HG02840 (cell line): Measurements from ENCODE around the gene FBXW8.

ENCODE experiments used
- ATAC-seq: cut with Tn5 transposase; IDR thresholded peaks from one replicate; pipeline ENCODE4 v1.9.1; 2021; ENCODE audit warnings: mild to moderate bottlenecking, moderate library complexity, moderate number of reproducible peaks; ENCODE audit not compliant: unreplicated experiment, low FRiP score

The FBXW8 gene

DNA sequence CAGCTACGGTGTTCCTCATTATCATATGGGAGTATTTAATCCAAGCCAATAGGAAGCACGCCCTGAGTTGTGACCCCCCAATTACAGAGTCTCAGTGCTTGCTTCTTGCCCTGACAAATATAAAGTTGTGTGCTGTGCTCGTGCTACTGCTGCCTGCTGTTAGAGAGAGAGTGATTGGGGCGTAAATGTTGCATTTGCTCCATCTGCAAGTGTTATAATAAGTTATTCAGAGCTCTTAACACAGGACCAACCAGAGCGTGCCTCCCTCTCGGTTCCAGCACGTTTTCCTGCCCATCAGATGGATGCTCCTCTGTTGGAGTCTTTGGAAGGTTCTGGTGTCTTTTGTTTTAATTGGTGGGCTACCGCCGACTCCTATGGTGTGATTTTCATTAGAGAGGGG lies 107.1 kb downstream of the FBXW8 start:
- no peak for ATAC-seq

DNA sequence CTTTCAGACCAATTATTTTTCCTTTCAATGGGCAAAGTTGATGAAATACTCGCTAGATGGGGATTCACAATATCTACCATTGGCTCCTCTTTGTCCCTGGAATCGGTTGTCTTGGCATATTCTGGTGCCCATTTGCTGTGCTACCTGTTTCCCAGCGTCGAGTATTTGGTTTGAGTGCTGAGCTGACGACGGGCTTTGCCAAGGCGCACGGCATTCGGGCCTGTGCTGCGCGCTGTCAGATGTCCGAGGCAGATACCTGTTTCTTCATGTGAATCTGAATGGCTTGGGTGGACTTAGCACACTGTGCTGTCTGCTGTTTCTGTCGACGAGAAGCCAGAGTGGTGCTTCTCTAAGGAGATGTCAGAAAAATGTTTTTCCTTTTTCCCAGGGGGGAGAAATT lies 107.5 kb downstream of the FBXW8 start:
- no peak for ATAC-seq

- ATAC-seq = no peak
Measured at GRCh38 chr12:117018685-117019084, 107.9 kb downstream of the FBXW8 start.

DNA sequence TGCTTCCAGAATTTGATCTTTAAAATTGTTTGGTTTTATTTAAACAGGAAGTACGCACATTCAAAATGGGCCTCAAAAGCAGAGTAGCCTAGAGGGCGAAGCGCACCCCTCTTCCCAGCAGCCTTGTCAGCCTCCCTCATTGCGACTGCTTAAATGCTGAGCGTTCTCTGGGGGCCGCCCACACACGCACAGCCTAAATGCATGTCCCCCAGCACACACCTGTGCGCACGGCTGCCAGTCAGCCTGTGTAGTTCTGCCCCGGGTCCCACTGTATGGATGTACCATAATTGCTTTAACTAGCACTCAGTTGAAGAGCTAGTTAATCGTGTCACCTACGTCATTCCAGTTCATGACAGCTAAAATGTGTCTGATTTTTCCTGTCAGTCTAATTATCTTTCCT lies 109.1 kb downstream of the FBXW8 start:
- no peak for ATAC-seq

DNA sequence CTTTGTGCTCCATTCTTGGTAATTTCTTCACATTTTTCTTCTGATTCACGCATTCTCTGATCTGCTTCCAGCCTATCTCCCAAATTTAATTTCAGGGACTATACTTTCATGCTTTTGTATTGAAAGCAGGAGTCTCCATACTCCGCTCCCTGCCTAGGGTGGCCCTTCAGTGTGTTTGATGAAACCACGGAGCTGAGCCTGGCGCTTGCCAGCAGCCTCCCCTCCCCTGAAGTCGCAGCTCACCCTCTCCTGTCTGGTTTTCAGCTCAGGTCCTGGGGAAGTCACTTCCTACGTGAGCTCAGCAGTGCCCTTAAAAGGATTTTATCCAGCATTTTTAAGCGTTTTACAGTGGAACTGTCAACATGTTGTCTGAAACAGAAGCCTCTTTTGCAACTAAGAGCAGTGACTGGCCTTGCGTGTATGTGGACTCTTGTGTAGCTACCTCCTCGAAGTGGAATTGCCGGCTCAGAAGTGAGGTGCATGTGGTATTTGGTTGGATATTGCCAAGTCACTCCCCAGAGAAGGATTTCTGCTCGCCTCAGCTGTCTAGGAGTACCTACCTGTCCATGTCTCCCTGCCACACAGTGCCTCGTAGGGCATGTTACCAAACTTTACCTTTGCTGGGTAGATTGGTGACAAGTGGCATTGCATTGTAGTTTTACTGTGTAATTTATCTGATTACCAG lies 109.9 kb downstream of the FBXW8 start:
- no peak for ATAC-seq

DNA sequence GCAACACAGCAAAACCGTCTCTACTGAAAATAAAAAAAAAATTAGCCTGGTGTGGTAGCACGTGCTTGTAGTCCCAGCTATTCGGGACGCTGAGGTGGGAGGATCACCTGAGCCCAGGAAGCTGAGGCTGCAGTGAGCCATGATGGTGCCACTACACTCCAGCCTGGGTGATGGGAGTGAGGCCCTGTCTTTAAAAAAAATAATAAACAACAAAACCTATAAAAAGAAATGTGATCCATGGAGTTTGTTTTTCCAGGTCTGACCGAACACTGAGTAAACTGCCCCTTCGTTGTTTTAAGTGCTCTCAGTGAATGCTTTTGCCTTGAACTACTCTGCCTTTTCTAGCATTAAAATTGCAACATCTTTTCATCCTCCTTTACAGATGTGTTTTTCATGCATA lies 111.7 kb downstream of the FBXW8 start:
- ATAC-seq = no peak

DNA sequence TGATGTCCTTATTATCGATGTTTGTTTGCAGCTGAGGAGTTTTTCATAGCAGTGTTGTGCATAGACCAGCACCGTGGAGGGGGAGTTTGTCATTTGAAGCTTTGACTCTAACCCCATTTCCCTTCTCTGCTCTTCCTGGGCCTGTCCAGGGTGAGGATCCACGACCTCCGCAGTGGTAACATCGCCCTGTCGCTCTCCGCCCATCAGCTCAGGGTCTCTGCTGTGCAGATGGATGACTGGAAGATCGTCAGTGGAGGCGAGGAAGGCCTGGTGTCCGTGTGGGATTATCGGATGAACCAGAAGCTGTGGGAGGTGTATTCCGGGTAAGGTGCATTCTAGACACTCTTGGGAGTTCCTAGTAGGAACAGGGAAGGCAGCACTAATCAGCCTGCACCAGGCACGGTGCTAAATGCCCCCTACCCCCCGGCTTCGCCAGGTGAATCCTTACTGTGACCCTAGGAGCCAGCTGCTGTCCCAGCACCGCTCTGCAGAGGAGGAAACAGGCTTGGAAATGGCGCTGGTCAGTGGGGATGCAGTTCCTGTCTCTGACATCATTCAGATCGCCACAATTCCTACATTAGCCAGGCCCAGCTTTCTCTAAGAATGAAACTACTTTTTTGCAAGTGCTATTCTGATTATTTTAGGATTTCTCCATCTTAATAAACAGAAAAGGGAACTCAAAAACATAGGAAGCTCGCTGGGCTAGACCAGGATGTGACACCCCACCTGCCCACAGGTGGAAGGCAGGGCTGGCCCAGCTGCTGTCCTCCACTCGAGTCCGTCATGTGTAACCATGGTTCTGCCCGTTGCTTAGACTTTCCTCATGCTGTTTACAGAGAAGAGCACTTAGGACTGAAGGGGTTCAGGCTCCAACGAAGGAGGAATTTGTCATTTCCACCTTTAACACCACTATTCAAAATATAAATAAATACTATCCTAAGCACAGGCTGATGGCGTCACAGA lies 113.5 kb downstream of the FBXW8 start:
- no peak for ATAC-seq

GRCh38 chr12:117024961-117025480 lies 114.3 kb downstream of the FBXW8 start:
- no peak for ATAC-seq

DNA sequence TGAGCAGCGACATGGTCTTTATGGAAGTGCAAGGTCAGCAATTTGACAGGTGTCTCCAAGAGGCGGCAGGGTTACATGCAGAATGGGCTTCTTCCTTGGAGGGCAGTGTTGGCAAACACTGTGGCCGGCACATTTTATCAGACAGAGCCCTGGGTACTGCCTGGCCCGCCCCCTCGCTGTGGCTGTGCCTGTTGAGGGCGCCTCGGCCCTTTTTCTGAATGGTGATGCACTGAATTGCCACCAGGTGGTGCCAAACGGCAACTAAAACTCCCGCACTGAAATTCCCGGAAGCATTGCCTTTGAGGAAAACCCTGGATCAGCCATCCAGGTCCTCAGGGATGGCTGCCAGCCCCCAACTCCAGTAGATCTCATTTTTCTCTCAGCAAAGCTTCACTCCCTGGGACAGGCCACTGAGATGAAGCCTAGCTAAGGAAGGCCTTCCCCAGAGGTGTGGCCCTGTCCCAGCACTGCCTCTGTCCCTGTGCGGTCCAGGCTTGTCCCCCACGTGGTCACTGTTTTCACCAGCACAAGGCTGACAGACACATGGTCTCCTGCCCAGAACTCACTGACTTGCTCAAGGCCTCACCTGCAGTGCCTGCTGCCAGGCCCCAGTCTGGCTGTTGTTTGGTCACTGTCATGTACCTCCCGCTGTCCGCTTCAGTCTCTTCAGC lies 114.9 kb downstream of the FBXW8 start:
- no peak for ATAC-seq

GRCh38 chr12:117026343-117026742 lies 115.6 kb downstream of the FBXW8 start:
- no peak for ATAC-seq

DNA sequence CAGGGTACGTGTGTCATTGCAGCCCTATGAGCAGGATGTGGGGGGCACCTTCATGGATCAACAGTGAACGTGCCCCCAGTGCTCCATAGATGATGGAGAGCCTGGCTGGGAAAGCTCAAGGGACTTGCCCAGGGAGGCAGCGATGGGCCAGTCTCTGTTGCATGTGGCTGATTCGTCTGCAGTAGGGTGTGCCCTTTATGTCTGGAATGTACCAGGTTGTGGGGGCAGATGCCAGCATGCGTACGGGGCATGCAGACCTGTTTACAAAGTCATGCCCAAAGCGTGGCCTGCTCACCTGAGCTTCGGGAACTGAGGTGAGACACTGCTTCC lies 116.1 kb downstream of the FBXW8 start:
- ATAC-seq = no peak

DNA sequence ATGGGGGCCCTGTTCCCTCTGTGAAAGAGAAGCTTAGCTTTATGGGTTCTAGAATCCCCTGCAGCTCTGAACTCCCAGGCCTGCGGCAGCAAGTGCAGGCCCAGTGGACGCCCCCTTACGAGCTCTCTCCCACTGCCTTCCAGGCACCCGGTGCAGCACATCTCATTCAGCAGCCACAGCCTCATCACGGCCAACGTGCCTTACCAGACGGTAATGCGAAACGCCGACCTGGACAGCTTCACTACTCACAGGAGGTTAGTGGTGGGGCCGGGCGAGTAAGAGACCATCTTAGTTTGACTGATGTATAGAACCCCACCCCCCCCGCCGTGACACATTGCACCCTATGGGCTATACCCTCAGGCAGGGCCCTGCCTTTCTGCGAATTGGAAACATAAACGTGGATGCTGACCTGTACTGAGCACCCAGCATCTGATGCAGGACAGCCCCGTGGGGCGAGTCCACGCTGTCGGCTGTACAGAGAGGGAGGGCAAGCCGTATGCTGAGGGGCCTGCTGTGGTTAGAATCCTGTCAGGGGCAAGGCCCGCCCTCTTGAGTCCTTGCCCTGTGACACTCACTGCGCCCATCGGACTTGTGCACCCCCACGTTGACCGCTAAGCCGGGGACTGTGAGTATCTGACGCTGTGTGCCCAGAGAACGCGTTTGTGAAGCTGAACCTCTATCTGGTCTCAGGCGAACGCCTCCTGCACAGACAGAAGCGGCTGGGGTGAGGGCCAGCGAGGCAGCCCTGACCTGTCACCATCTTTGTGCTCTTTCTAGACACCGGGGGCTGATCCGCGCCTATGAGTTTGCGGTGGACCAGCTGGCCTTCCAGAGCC lies 116.7 kb downstream of the FBXW8 start:
- ATAC-seq = no peak

DNA sequence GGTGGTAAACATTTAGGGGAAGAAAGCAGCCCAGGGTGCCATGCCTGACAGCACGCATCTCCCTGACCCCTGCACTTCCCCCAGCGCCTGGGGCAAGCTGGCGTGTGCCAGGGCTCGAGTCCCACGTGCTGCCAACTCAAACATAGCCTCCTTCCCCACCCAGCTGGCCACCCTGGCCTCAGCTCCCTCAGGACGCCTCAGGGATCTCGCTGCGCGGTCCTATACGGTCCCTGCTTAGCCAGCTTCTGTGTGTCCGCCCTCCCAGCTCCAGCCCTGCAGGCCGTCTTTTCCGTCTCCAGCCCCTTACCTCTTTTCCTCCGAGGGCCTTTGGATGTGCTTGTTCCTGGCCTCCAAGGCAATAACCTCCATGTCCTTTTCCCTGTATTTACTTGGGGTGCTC lies 117.5 kb downstream of the FBXW8 start:
- no peak for ATAC-seq

DNA sequence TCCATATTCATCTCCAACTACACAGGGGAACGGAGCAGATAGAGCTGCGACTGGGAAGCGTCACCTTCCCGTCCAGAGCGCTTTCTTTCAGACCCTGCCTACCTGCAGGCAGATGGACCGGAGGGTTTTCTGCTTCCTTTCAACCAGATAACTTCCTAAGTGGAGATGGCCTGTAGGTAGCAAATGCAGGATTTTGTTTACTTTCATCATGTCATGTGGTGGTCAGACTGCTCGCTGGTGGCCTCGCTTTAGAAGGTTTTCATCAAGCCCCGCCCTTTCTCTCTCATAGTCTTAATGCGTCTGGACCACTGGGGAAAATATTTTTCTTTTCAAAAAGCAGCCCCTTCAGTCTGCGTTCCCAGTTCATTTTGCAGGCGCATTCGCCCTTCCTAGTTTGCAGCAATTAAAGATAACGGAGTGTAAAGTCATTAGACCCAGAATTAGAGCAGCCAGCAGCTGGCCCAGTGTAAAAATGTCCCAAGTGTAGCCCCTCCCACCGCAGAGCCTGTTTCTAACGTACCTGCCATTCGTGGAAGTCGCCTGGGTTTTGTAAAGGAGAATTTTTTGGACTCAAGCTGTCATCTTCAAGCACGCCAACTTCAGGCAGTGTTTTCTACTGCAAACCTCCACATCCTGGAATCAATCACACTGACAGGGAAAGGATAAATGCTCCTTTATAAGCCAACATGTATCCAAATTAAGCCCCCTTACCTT lies 119.6 kb downstream of the FBXW8 start:
- no peak for ATAC-seq

GRCh38 chr12:117031843-117032592 lies 121.3 kb downstream of the FBXW8 start:
- ATAC-seq = no peak

GRCh38 chr12:117032593-117033381 lies 122.0 kb downstream of the FBXW8 start:
- ATAC-seq = no peak

- no peak for ATAC-seq
Measured at GRCh38 chr12:117033382-117034221, 122.9 kb downstream of the FBXW8 start.
